Type B pancreatic cell (in vitro differentiated cells): ENCODE results near the gene SLAIN2. TPM values are rescaled to one million over a fixed set of nuclear protein-coding genes. Genes with fewer than 3 reads are reported as not detected.
A peak's percentile ranks its signal among the peaks of the same experiment; 100 is the strongest.

Source experiments
- DNase-seq: peaks from one replicate; pipeline ENCODE4 v3.0.0; 2021; ENCODE audit warnings: mixed read lengths; ENCODE audit not compliant: unreplicated experiment; ENCODE audit errors: extremely low spot score
- H3K27ac Mint-ChIP-seq: 2 replicates; pipeline ENCODE4 v1.8.0; 2021; ENCODE audit warnings: mild to moderate bottlenecking, mixed read lengths
- H3K27me3 Mint-ChIP-seq: 2 replicates; pipeline ENCODE4 v1.8.0; 2021; ENCODE audit warnings: mixed read lengths
- H3K36me3 Mint-ChIP-seq: 2 replicates; pipeline ENCODE4 v1.8.0; 2021; ENCODE audit warnings: mixed read lengths
- H3K4me1 Mint-ChIP-seq: one replicate; pipeline ENCODE4 v1.8.0; 2021; ENCODE audit warnings: mixed read lengths; ENCODE audit not compliant: unreplicated experiment
- H3K4me3 Mint-ChIP-seq: 2 replicates; pipeline ENCODE4 v1.8.0; 2021; ENCODE audit warnings: mild to moderate bottlenecking, mixed read lengths
- H3K9me3 Mint-ChIP-seq: 2 replicates; pipeline ENCODE4 v1.8.0; 2021; ENCODE audit warnings: mixed read lengths
- CTCF ChIP-seq: fragments of 200-600 bp; sonication (generic); conservative IDR thresholded peaks from 2 replicates; pipeline ENCODE4 v1.5.0; 2021; ENCODE audit warnings: antibody characterized with exemption, mild to moderate bottlenecking
- total RNA-seq: library from RNA; stranded (reverse); gene quantifications from 2 replicates; pipeline ENCODE4 v1.2.1, GENCODE V29; 2021; ENCODE audit warnings: low replicate concordance

The SLAIN2 gene
- total RNA-seq, 1 donor from 2014 or later, result 55.8 TPM

GRCh38 chr4:48329976-48330375 lies 11.4 kb upstream of the SLAIN2 start:
- Mint-ChIP-seq H3K27me3 (no peaks in the 10 kb centered on the region), H3K4me3 (no peak overlapping the region), H3K27ac (peak overlapping the region; percentile 55), H3K4me1 (no peaks in the 10 kb centered on the region), H3K9me3 (no peaks in the 10 kb centered on the region), H3K36me3 (no peaks in the 10 kb centered on the region)
- DNase-seq, result no peak
- no peak for TF ChIP-seq CTCF

GRCh38 chr4:48331577-48332330 lies 9.6 kb upstream of the SLAIN2 start:
- H3K36me3 Mint-ChIP-seq, result no peaks in the 10 kb centered on the region
- no peak for DNase-seq
- no peak for TF ChIP-seq CTCF
- no peaks in the 10 kb centered on the region for H3K4me1 Mint-ChIP-seq
- no peak overlapping the region for H3K4me3 Mint-ChIP-seq
- no peaks in the 10 kb centered on the region for H3K27me3 Mint-ChIP-seq
- peak overlapping the region; percentile 70 for H3K27ac Mint-ChIP-seq
- H3K9me3 Mint-ChIP-seq, result no peaks in the 10 kb centered on the region

GRCh38 chr4:48332661-48333060 lies 8.7 kb upstream of the SLAIN2 start:
- Mint-ChIP-seq H3K36me3 (no peaks in the 10 kb centered on the region), H3K27me3 (no peaks in the 10 kb centered on the region), H3K4me3 (no peak overlapping the region), H3K4me1 (no peaks in the 10 kb centered on the region), H3K27ac (no peak overlapping the region), H3K9me3 (no peaks in the 10 kb centered on the region)
- DNase-seq, result no peak
- no peak for TF ChIP-seq CTCF

GRCh38 chr4:48333587-48333986 lies 7.7 kb upstream of the SLAIN2 start:
- Mint-ChIP-seq H3K36me3 (no peaks in the 10 kb centered on the region), H3K4me1 (peaks cover 5% of the 10 kb centered on the region), H3K27me3 (no peaks in the 10 kb centered on the region), H3K9me3 (no peaks in the 10 kb centered on the region), H3K4me3 (no peak overlapping the region), H3K27ac (peak overlapping the region; percentile 57)
- DNase-seq, result no peak
- TF ChIP-seq CTCF, result no peak

- TF ChIP-seq CTCF, result no peak
- Mint-ChIP-seq H3K4me1 (peaks cover 11% of the 10 kb centered on the region), H3K27me3 (no peaks in the 10 kb centered on the region), H3K36me3 (no peaks in the 10 kb centered on the region), H3K27ac (peak overlapping the region; percentile 57), H3K9me3 (no peaks in the 10 kb centered on the region), H3K4me3 (no peak overlapping the region)
- no peak for DNase-seq
These were observed 7.1 kb upstream of the SLAIN2 start for GRCh38 chr4:48334236-48334635.
